GM18499 (cell line): Measurements from ENCODE around the gene RBM17.
"Not testable (repeated sequence)": the region's sequence is repeated elsewhere in the genome, so short reads cannot be mapped to it uniquely, and the experiment has no call there.

Source experiments
- ATAC-seq: cut with Tn5 transposase; IDR thresholded peaks from one replicate; pipeline ENCODE4 v1.9.1; 2021; ENCODE audit warnings: moderate number of reproducible peaks; ENCODE audit not compliant: insufficient read depth, unreplicated experiment

Gene RBM17, protein sequence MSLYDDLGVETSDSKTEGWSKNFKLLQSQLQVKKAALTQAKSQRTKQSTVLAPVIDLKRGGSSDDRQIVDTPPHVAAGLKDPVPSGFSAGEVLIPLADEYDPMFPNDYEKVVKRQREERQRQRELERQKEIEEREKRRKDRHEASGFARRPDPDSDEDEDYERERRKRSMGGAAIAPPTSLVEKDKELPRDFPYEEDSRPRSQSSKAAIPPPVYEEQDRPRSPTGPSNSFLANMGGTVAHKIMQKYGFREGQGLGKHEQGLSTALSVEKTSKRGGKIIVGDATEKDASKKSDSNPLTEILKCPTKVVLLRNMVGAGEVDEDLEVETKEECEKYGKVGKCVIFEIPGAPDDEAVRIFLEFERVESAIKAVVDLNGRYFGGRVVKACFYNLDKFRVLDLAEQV

DNA sequence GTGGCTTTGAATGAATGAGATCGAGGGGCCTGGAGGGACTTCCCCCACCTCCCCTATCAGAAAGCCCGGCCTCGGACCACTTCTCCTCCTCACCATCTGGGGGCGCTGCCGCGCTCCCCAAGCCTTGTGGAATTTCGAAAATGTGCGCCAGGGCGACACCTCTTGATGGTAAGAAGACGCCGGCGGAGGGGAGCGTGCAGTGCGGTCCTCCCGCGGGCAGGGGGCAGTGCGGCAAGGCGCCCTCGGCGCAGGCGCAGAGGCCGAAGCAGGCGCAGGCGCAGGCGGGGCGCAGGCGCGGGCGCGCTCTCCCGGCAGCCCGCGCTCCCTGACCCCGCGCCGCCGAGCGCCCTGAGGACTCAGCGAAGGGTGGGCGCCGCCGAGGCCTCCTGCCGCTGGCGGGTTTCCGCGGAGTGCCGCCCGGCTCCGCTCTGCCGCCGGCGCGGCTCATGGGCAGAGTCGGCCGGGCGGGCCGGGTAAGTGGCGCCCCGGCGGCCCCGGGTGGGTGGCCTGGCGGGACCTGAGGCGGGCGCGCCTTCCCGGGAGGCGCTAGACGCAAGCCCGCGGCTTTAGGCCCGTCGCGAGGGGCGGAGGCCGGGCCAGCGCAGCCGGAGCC is at the start of gene RBM17:
Gene RBM17, plus strand, starts transcription at position 314 of the 613 bp plus-strand sequence. CDS start 8,032 bp downstream, outside the sequence.
- ATAC-seq = peak; percentile 55

DNA sequence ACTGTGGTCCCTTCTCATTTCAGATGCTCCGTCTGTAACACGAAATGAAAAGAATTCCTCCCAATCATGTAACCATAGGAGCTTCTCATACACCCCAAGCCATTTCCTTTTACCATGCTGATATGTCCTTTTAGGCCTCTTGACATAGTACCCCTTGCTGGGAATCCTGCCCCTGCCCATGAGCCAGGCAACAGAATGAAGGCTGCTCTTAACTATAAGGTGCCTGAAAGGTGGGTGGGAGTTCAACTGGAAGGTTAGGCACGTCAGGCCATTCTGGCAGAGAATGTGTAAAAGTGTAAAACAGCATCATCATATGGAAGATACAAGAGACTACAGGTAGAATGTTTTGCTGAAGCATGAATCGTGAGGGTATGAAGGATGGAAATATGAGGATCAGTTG is 49.1 kb upstream of the RBM17 start:
- no peak for ATAC-seq

DNA sequence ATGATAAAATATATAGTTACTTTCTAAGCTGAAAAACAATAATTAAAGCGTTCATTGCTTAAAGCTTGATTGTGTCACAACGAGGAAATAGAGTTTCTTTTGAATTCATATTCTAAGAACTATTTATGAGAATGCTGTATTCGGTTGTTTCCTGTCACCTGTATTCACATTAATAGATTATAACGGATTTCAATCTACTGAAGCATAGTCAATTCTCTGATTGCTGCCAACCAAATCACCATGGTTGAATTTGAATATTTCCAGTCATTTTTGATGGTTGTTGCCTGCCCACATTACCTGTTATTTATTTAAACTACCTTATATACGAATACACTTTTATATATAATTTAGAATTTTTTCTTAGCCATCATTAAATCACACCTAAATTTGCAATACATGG is 48.6 kb upstream of the RBM17 start:
- no peak for ATAC-seq

DNA sequence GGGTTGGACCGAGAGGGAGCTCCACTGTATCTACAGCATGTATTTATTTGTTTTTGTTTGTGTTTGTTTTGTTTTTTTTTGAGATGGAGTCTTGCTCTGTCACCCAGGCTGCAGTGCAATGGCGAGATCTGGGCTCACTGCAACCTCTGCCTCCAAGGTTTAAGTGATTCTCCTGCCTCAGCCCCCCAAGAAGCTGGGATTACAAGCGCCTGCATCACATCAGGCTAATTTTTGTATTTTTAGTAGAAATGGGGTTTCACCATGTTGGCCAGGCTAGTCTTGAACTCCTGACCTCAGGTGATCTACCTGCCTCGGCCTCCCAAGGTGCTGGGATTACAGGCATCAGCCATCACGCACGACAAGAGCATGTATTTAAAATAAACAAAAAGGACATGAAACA is 45.5 kb upstream of the RBM17 start:
- ATAC-seq = not testable (repeated sequence)

DNA sequence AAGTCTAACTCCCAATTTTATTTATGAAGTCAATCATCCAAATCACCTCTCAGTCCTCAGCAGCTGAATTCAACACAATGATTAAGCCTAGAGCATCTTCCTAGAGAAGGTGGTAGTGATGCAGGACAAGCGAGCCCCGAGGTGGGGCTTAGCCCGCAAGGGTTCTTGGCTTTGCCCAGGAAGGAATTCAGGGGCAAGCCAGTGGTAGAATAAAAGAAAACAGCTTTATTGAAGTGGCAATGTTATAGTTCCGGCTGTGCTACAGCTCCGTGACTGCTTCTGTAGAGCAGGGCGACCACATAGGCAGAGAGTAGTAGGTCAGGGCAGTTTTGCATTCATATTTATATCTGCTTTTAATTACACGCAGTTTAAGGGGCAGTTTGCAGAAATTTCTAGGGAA is 44.8 kb upstream of the RBM17 start:
- no peak for ATAC-seq

DNA sequence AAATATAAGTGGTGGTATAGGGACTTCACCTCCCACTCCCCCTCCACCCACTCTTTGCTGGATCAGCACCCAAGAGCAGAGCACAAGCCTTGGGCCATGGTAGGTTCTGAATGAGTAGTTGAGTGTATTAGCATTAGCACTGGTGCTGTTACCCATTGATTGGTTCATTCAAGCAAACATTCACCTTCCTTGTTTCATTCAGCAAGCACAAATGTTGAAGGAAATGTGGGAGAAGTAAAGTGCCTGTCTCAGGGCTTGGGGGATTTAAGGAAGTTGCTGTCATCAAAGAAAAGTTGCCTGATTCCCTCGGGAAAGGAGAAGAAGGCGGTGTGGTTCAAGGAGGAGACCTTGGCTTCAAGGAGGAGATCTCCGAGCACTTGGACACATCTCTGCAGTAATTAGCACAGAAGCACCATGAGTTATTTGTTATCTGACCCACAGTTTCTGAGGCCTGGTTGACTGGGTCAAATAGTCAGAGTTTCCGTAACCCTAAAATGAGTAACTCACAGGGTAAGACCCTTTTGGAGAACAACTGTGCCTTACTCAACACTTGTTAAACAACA is 44.0 kb upstream of the RBM17 start:
- no peak for ATAC-seq

DNA sequence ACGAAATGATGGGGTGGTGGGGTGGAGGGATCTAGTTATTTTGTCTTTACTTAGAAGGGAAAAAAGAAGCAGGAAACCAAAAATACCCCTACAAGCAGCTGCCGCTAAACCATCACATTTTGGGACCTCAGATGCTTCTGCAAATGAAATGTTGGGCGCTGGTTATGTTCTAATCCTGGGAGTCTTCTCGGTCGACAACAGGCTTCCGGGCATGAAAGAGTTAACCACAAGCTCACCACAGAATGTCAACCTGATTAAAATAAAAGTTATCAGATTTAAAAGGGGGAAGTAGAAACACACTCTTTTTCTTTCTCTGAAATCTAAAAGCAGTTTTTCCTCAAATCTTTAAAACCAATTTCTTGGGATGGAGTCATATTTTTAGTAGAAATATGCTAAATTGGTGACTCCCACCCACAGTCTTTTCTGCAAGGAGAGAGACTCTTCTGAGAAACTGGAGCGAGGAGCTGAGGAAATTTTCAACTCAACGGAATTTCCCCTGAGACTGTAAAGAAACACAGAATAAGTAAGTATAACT is 43.5 kb upstream of the RBM17 start:
- no peak for ATAC-seq

DNA sequence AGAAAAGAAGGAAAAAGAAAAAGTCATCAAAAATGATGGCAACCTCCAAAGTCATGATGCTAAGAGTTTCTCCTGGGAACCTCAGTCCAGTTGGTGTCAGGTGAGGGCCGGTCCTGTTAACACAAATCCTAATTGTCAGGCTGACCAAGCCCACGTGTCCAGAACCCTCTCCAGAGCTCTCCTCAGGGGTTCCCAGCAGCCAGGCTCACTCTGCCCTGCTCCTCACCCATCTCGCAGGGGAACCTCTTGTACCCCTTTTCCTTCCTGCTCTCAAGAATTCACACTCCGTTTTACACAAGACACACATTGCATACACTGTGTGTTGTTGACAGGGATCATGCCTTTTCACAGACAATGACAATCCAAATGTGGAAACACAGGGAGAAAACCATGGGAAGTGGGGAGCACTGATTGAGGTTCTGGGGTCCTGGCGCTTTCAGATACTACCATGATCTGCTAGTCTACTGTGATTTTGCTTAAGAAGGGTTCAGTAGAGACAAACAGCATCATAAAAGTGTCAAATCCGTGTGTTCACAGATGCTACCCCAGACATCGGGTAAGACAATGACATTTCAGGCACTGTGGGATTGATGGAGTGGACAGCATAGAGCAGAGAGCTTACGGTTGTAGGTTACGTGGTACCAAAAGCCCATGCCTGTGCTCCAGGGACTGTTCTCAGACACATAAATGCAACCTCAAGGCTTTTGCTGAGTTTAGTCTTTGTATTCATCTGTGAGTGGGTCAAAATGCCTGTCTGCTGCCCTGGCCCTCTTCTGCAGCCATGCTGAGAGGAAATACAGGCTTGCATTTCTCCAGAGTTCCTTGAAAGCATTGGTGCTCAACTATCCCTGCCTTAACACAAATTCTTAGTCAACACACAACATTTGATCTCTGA is 42.7 kb upstream of the RBM17 start:
- no peak for ATAC-seq

DNA sequence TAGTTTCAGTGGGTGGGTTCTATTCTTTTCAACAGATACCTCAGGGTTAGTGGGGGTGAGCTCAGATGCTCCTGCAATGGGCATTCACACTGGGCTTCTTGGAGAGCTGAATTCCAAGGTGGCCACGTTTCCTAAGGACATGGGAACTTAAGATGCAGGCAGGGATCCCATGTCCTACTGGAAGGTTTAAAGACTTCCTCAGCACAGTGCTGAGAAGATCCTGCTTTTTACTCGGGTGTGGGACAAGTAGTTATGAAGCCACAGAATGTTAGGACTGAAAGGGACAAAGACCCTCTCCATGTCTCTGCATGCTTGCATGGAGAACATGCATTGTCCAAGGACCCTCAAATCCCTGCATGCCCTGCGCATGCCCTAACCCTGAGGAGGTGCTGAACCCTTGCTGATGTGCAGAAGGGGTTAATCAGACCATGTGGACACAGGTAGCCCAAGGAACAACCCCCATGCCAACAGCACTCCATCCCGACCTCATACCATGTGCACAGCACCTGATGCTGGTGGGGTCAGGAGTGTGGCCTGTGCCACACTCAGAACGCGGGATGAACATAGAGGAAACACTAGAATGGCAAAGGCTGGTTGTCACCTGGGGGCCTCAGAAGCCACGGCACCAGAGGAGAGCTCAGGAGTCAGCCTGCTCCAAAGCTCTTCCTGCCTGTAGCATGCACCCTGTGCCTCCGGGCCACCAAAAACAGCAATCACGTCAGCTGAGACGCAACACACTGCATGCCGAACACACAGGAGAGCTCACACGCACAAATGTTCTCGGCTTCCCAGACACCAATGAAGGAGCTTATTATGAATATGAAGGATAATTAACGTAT is 41.8 kb upstream of the RBM17 start:
- no peak for ATAC-seq

DNA sequence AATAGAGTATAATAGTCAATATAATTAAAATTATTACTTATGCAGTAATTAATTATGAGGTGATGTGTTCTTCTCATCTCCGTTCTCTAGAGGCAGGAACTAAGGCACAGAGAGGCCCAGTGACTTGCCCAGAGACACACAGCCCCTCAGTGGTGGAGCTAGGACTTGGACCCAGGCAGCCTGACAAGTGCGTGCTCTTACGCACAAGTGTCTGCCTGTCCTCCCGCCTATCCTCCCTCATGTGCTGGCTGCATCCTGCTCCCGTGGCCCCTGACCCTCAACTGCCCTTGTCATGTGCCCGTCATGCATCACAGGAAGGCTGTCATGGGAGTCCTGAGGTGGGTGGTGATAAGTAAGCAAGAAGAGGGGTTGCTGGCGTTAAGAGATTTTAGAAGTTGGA is 41.0 kb upstream of the RBM17 start:
- no peak for ATAC-seq

DNA sequence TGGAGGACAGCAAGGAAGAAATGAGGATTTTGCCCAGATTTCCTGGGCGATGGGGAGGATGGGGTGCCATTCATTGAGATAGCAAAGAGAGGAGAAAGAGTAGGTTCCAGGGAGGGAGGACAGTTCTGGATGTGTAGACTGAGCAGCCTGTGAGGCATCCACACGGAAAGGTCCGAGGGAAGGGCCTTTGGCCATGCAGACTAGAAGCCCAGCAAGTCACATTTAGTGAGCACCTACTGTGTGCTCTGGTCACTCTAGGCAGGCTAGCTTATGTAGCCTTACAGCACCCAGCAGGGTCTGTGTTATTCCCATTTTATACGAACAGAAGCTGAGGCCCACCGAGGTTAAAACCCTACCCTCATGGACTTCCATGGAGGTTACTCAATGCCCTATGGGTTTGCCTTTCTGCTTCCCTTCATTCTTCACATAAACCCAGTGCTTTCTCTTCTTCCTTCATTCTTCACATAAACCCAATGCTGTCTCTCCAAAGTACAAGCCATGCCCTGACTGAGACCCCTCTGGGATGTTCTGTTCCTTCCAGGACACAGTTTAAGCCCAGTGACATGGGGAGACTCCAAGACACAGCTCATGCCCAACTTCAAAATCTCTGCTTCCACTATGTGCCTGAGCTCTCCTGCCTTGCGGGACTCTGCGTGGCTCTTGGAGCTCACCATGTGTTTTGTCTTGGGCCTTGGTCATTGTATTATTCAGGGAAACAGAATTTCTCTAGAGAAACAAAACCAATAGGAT is 40.4 kb upstream of the RBM17 start:
- no peak for ATAC-seq

DNA sequence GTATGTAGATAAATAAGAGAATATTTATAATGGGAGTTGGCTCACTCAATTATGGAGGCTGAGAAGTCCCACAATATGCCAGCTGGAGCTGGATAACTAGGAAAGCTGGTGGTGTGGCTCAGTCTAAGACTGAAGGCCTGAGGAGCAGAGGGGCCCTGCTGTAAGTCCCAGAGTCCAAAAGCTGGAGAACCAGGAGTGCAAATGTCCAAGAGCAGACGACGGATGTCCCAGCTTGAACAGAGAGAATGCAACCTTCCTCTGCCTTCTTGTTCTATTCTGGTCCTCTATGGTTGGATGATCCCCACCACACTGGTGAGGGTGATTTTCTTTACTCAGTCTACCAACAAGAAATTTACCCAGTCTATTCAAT is 39.8 kb upstream of the RBM17 start:
- ATAC-seq = no peak

DNA sequence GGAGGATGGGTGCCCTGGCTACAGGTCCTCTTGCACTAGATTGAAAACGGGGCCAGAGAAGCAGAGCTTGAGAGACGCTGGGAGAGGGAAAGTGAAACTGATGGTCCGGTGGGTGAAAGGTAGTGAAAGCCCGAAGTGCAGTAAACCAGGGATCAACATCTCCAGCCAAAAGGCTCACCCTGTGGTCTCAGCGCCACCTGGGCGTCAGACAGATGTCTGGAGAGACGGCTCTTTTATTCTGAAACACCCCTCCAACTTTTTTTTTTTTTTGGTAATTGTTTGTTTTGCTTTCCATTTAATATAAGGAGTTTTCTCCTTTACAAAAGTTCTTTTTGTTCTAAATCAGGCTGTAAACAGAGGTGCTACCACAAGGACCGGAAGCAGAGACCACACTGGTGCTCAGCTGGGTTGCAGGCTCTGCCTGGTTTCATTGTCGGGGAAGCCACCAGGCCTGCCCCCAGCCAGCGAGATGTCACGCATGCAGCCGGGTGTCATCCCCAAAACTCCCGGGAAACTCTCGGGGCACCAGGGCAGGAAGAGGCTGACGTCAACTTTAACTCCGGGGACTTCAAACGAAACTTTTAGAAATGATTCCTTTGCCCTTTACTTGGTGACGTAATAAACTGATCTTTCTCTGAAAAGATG is 37.9 kb upstream of the RBM17 start:
- ATAC-seq = peak; percentile 48

DNA sequence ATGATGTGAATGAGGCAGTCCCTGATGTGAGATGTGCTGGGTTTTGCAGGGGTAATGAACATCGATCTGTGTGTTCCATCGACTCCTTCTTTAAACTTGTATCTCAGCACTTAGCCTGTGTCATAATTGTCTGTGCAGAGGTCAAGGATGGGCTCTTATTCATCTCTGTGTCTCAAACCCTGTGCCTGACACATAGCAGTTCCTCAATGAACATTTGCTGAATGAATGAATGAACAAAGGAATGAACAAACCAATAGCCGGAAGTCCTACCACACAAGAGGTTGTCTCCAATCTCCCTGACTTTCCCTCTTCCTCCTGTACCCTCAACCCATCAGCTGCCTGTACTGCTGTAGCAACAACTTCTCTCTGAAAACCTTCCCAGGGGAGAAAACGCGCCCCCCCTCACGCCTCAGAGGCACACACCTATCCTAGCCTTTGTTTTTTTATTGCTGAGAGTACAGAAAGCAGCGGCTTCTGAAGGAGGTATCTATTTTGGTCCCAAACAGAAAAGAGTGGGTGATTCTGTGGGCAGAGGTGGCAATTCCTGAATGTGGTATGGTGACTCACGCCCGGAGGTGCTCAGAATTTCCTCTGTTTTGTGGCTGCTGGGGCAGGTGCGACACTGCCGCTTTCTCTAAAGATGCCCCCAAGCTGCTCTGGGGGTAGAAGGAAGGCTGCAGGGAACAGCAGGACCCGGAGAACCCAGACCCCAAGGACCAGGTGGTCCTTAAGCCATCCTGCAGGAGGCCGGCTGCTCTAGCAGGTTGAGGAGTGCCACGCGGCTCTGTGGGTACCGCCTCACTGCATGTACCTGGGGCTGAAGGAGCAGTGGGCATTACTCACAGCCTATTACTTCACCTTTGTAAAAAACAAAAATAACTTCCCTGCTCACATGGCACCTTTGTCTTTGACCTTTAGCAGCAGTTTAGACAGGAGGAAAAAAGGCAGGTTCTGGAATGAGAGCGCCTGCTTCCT is 36.3 kb upstream of the RBM17 start:
- peak; percentile 34 for ATAC-seq

DNA sequence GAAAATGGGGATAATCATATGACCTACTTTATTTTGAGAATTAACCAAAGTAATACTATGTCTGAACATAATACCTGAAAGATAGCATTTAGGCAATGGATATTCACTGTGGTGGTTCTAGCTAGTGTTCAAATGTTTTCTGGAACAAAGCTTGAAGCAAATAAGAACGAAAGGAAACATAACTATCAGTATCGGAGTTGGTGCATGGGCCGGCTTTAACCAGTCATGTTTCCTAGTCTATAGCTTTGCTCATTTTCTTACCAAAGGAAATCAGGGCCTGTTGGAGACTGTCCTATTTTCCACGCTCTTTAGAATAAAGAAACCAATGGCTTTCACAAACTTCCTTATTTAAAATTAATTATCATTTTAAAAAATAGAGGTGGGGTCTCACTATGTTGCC is 35.5 kb upstream of the RBM17 start:
- no peak for ATAC-seq

DNA sequence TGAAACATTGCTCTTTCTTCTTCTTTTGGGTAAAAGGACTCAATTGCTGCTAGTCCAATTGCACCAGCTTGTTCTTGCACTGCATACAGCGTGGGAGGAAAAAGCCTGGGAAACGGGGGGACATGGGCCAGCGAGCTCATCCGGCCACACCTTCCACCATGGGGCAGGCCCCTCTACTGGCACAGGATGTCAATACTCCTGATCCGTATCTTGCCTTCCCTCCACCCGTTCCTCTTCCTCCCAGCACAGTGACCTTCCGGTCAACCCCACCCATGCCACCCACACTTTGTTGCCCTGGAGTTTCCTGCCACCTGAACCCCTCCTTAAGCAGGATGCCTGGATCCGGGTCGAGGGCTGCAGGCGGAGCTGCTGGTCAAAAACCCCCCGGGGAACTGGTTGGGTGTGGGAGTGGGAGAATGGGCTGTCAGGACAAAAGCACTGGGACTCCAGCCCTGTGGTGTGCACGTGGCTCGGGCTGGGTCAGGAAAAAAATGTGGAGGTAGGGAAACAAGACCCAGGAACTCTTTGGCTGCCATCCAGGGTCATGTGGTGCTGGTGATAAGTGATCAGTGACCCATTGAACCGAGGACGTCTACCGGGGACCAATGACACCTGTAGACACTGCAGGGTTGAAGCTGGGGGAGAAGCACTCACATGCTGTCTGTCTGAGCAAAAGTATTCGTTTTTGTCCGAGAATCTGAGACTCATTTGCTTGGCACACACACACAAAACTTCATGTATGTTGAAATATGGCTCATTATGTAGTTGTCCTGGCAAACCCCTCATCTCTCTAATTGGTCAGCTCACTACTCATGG is 34.8 kb upstream of the RBM17 start:
- ATAC-seq = no peak
